ENCODE data around the gene CDK10.

DNA sequence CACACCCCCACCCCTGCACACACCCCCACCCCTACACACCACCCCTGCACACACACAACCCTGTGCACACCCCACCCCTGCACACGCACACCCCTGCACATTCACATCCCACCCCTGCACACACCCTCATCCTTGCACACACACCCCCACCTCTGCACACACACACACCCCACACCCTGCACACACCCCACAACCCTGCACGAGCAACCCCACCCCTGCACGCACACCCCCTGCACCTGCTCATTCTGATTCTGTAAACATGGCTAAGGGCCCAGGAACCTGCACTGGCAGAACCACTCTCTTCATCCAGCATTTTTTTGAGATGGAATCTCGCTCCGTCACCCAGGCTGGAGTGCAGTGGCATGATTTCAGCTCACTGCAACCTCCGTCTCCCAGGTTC is 47.1 kb upstream of the CDK10 start:
- no peak for TF ChIP-seq POLR2AphosphoS5 (IDR thresholded peaks at IDR 0.05)
- TF ChIP-seq, protein P1, sequence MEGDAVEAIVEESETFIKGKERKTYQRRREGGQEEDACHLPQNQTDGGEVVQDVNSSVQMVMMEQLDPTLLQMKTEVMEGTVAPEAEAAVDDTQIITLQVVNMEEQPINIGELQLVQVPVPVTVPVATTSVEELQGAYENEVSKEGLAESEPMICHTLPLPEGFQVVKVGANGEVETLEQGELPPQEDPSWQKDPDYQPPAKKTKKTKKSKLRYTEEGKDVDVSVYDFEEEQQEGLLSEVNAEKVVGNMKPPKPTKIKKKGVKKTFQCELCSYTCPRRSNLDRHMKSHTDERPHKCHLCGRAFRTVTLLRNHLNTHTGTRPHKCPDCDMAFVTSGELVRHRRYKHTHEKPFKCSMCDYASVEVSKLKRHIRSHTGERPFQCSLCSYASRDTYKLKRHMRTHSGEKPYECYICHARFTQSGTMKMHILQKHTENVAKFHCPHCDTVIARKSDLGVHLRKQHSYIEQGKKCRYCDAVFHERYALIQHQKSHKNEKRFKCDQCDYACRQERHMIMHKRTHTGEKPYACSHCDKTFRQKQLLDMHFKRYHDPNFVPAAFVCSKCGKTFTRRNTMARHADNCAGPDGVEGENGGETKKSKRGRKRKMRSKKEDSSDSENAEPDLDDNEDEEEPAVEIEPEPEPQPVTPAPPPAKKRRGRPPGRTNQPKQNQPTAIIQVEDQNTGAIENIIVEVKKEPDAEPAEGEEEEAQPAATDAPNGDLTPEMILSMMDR (IDR thresholded peaks at IDR 0.05): no peak

All from suprapubic skin (tissue), 3 donors.